Islet precursor cell (in vitro differentiated cells): ENCODE results near the gene ALDH1A2.

Experiments used
- DNase-seq: peaks from one replicate; pipeline ENCODE4 v3.0.0-alpha.2; 2018

The ALDH1A2 gene

GRCh38 chr15:57941816-57942215 is 123.7 kb downstream of the ALDH1A2 start:
- no peak for DNase-seq

GRCh38 chr15:57932348-57932747 is 133.2 kb downstream of the ALDH1A2 start:
- DNase-seq = no peak

GRCh38 chr15:57931570-57931969 is 133.9 kb downstream of the ALDH1A2 start:
- DNase-seq = no peak

- no peak for DNase-seq
Observed at GRCh38 chr15:57927091-57927631, 138.3 kb downstream of the ALDH1A2 start.

- no peak for DNase-seq
Observed at GRCh38 chr15:57925650-57926049, 139.9 kb downstream of the ALDH1A2 start.

GRCh38 chr15:57924598-57924997 is 140.9 kb downstream of the ALDH1A2 start:
- DNase-seq = no peak

- no peak for DNase-seq
Observed at GRCh38 chr15:57923750-57924149, 141.8 kb downstream of the ALDH1A2 start.

- no peak for DNase-seq
Observed at GRCh38 chr15:57923306-57923705, 142.2 kb downstream of the ALDH1A2 start.

GRCh38 chr15:57922776-57923175 is 142.7 kb downstream of the ALDH1A2 start:
- DNase-seq = no peak

GRCh38 chr15:57921371-57921770 is 144.1 kb downstream of the ALDH1A2 start:
- no peak for DNase-seq

GRCh38 chr15:57920911-57921310 is 144.6 kb downstream of the ALDH1A2 start:
- DNase-seq = no peak

GRCh38 chr15:57919754-57920153 is 145.8 kb downstream of the ALDH1A2 start:
- no peak for DNase-seq

- no peak for DNase-seq
Observed at GRCh38 chr15:57917998-57918397, 147.5 kb downstream of the ALDH1A2 start.

- DNase-seq = no peak
Observed at GRCh38 chr15:57916695-57917094, 148.8 kb downstream of the ALDH1A2 start.

GRCh38 chr15:57915827-57916531 is 149.5 kb downstream of the ALDH1A2 start:
- DNase-seq = no peak

GRCh38 chr15:57914350-57915055 is 151.0 kb downstream of the ALDH1A2 start:
- no peak for DNase-seq

GRCh38 chr15:57911247-57911646 is 154.3 kb downstream of the ALDH1A2 start:
- no peak for DNase-seq

GRCh38 chr15:57910672-57911071 is 154.8 kb downstream of the ALDH1A2 start:
- no peak for DNase-seq

GRCh38 chr15:57909388-57909787 is 156.1 kb downstream of the ALDH1A2 start:
- no peak for DNase-seq

GRCh38 chr15:57903626-57904025 is 161.9 kb downstream of the ALDH1A2 start:
- no peak for DNase-seq
